ENCODE measurements around the gene CCDC89.

Gene CCDC89

DNA sequence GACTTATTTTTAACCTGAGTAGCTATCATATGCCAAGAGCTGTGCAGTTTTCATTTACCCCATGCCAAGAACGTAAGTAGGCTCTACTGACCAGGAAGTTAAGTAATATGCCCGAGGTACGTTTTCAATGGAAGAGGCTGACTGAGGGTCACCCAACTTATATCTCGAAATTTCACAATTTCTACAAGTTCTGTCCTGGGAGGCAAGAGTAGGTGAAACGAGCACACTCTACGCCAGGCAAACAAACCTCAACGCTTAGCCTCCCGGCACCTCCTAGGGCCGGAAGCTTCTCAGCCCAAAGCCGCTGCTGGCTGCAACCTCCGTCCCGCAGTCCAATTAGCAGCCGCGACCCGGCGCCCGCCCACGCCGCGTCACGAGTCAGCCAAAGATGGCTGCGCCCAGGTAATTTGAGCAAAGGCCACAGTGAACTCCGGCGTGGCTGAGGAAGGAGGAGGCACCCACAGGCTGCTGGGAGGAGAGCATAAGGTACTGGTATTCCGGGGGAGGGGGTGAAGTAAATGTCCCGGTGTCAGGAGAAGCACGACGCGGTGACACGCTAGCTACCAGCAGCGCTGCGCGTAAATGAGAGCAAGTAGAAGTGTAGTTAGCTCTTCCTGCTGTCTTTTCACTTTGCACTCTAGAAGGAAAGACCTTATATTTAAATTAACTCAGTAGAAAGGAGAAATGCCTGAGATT is 38.2 kb downstream of the CCDC89 start, which contains the start of gene TMEM126A:
Gene TMEM126A, plus strand, starts transcription at position 364 of the 696 bp plus-strand sequence. CDS start 2,289 bp downstream, outside the sequence.
- DNase-seq, result peak; percentile 100

DNA sequence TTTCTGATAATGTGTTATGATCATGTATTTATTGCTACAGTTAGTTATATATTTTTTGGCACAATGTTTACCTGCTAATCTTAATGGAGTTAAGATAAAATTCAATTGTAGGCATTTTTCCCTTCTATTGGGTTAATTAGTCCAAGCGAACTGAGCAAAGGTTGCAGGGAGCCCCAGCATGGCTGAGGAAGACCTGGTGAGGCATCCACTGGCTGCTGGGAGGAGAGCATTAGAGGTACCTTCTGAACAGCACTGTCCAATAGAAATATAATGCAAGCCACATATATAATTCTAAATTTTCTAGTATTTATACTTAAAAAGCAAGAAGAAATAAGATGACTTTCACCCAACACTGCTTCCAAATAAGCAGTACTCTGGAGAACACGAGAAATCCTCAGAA is 38.9 kb downstream of the CCDC89 start:
- no peak for DNase-seq

- DNase-seq, result no peak
Observed at GRCh38 chr11:85643191-85643614, 42.8 kb downstream of the CCDC89 start.

GRCh38 chr11:85634747-85635146 is 51.2 kb downstream of the CCDC89 start:
- no peak for DNase-seq
